ENCODE results near the gene SLC2A5.
"Not testable (repeated sequence)": the region's sequence is repeated elsewhere in the genome, so short reads cannot be mapped to it uniquely, and the experiment has no call there.

SLC2A5 gene

DNA sequence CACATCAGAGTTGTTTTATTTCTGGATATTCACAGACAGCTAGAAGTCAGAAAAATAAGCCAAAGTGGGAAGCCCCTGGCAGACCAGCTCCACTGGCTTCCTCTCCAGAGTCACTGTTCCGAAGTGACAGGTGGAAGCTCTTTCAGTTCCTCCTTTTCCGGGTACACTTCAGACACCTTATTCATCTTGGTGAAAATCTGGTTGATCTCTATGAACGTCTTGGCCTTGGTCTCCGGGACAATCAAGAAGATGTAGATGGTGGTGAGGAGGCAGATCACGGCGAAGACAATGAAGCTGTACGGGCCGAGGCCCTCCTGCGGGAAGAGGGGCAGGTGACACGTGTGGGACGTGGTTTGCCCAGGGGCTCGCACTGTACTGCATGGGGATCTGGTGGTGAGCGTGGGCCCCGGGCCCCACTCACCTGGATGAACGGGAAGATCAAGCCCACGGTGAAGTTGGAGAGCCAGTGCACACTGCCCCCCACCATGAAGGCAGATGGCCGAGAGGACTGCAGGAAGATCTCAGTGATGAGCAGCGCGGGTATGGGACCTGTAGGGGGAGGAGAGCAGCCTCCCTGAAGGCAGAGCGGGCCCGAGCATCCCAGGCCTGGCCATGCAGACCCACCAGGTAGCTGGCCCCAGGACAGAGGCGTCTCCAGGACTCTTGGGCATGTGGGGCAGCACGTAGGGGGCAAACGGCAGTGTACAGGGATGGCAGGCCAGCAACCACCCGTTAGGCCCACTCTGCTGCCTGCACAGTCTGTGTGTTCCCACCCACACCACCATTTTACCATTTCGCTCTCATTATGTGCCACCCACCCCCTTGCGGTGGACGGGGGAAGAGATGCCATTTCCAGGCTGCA lies 31.7 kb downstream of the SLC2A5 start:
- no peak for DNase-seq (ENCODE audit: low read depth in 2 of 2)

DNA sequence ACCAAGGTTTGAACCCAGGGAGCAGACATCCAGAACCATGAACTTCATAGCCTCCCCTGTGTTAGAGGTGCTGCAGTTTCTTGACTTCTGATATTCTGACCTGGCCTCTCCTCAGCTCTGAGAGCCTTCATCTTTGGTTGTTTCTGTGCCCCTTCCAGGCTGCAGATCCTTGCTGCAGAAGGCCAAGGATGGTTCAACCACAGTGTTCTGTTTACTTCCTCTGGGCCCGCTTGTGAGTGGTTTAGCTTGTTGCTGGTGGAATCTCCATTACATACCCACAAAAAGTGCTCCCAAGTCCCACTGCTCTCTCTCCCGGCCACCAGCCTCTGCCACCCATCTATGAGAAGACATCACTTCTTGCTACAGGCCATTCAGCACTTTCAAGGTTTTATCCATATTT lies 34.2 kb downstream of the SLC2A5 start:
- DNase-seq (ENCODE audit: low read depth in 2 of 2): no peak

DNA sequence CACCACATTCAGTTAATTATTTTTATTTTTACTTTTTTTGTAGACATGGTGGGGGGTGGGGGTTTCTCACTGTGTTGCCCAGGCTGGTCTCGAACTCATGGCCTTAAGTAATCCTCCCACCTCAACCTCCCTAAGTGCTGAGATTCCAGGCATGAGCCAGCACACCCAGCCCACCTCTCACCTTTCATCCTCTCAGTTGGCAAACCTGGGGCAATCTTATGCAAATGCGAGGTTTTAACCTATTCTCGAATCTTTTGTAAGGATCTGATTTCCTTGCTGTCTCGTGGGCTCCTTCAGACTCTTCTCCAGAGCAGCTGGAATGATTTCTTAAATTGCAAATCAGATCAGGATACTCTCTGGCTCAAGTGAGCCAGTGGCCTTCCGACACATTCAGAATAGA lies 36.1 kb downstream of the SLC2A5 start:
- no peak for DNase-seq (ENCODE audit: low read depth in 2 of 2)

GRCh38 chr1:9031484-9032259 lies 37.8 kb downstream of the SLC2A5 start:
- no peak for DNase-seq (ENCODE audit: low read depth in 2 of 2)

GRCh38 chr1:9031077-9031476 lies 38.4 kb downstream of the SLC2A5 start:
- not testable (repeated sequence) for DNase-seq (ENCODE audit: low read depth in 2 of 2)

DNA sequence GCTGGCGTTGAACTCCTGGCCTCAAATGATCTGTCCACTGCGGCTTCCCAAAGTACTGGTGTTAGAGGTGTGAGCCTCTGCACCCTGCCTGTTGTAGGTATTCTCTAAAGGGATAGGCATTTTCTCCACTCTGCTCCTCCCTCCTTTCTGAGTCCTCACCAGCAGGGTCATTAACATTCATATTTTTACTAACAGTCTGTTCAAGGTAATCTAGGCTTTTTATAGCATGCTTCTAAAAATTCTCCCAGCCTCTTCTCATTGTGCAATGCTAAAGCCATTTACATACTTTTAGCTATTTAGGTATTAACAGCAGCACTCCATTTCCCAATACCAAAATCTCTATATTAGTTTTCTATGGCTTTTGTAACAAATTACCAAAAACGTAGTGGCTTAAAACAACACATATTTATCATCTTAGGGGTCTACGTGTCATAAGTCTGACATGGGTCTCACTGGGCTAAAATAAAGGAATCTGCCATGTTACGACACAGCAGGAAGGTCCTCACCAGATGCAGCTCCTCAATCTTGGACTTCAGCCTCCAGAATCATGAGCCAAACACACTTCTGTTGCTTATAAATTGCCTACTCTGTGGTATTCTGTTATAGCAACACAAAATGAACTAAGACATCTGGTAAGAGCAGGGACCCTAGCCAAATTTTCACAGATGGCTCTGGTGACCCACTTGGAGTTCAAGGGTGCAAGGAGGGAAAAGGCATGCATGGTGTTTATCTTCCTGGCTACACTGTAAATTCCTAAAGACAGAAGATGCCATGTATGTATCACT lies 40.3 kb downstream of the SLC2A5 start:
- DNase-seq (ENCODE audit: low read depth in 2 of 2): no peak

GRCh38 chr1:9027307-9027706 lies 42.1 kb downstream of the SLC2A5 start:
- DNase-seq (ENCODE audit: low read depth in 2 of 2): no peak

DNA sequence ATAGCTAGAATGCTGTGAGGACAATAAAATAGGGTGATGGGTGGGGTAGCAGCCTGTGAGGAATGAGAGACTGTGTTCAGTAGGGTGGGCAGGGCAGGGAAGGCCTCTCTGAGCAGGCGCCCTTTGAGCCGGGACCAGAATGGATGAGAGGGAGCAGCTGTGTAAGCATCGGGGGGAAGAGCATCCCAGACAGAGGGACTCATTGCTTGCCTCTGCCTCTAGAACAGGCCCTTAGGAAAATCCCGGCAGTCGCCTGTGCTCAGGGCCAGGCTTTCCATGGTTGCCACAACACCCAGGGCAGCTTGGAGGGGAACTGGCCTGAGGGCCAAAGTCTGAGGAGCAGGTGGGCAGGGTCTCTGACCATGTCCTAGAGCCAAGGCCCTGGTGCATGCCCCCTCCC lies 44.0 kb downstream of the SLC2A5 start:
- DNase-seq (ENCODE audit: low read depth in 2 of 2): no peak

GRCh38 chr1:9024837-9025236 lies 44.6 kb downstream of the SLC2A5 start:
- DNase-seq (ENCODE audit: low read depth in 2 of 2): no peak

GRCh38 chr1:9022773-9023172 lies 46.7 kb downstream of the SLC2A5 start:
- DNase-seq (ENCODE audit: low read depth in 2 of 2): no peak

DNA sequence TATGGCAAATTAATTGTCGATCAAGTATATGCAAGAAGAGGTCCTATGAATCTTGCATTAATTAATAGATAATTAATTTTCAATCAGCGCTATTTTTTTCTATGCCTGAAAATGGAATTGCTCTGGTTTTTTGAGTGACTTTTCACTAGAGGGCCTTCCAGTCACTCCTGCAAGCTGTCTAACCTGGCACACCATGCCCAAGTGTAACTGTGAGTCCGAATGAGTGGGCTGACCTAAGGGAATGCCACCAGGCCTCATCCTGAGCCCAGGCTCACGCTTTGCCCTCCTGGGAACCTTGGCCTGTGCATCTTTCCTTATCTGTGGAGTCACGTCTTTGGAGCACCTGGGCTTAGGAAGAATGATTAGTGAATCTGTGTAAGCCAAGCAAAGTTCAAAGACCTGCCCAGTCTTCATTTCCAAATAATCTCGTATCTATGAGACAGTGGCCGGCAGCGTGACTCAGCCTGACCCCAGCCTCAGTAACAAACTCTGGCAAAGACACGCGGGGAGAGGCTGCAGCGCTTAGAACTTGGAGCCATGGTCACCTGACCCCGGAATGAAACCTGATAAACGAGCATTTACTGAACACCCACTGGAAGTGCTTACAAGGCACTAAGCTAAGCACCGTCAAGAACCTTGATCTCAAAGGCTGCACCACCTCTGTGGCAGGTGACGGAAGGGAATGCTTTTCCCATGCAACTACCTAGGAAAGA lies 47.3 kb downstream of the SLC2A5 start:
- not testable (repeated sequence) for DNase-seq (ENCODE audit: low read depth in 2 of 2)

DNA sequence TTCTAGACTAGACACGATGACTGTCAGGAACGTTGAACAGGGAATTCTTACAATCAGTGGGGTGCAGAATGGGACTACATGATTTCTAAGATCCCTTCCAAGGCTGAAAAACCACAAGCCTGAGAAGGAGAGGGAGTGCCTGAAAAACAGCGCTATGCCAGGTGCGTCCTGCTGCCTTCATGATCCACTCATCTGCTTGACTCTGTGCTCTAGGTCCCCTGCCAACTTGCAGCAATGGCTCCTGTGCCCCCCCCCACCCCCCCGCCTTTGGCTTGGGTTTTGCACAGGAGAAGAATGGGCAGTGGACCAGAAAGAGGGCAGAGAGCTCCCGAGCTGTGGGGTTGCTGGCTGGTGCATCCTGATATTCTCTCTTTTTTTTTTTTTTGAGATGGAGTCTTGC lies 49.1 kb downstream of the SLC2A5 start:
- DNase-seq (ENCODE audit: low read depth in 2 of 2): no peak

- DNase-seq (ENCODE audit: low read depth in 2 of 2): no peak
Measured at GRCh38 chr1:9019896-9020295, 49.5 kb downstream of the SLC2A5 start.

DNA sequence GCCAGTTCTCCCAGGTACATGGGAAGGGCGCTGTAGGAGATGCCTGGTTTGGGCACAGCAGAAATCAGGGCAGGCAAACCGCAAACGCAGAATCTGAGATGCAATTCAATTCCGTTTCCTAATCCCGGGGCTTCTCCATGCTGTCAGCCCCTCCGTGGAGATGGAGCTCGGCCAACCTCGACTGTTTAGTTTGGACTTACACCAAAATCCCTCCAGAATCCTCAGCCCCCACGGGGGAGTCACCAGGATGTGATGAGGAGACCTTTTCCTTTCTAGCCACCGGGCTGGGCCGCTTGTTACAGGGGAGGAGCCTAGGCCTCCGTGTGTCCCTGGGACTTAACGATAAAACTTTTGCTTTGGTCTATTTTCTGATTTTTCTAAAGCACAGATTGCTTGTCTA lies 51.1 kb downstream of the SLC2A5 start:
- no peak for DNase-seq (ENCODE audit: low read depth in 2 of 2)

DNA sequence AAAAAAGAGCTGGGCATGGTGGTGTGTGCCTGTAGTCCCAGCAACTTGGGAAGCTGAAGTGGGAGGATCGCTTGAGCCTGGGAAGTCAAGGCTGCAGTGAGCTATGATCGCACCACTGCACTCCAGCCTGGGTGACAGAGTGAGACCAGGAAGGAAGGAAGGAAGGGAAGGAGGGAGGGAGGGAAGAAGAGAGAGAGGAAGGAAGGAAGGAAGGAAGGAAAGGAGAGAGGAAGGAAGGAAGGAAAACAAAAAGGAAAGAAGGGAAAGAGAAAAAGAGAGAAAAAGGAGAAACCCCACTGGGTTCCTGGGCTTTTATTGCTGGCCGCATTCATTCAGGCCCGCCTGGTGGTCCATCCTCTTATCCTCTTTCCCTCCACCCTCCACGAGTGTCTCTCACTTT lies 53.0 kb downstream of the SLC2A5 start:
- DNase-seq (ENCODE audit: low read depth in 2 of 2): no peak

DNA sequence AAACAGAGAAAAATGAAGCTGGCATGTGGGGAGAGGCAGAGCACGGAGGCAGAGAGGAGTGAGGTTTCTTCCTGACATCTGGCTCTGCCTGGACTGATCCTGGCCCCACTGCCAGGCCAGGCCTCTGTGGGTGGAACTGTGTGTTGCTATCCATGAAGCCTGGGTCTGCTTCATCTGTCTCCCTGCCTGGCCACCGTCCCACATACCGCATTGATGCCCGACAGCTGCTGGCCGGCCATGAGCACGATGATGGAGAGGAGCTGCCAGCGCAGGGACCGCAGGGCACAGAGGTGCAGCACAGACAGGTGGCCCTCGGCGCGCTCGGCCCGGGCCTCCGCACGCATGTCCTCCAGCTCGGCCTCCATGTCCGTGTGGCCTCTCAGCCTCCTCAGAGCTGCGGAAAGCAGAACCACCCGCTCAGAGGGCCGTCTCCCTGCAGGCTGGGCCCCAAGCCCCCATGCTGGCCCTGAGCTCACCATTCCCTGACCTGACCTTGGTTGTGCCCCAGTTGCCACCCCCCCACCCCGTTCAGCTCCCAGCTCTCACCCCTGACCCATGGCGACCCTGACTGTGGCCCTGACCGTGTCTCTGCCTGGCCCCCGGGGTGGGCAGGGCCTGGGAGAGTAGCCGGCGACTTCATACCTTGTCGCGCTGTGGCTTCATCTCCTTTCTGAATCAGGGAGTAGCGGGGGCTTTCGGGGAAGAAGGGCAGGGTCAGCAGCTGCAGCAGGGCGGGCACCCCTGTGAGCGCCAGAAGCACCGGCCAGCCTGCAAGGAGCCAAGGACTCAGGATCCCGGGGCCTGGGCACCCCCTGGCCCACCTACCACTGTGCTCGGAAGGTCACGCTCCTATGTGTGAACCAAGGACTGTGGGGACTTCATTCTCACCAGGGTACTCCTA lies 54.7 kb downstream of the SLC2A5 start:
- DNase-seq (ENCODE audit: low read depth in 2 of 2): no peak

GRCh38 chr1:9013819-9014218 lies 55.6 kb downstream of the SLC2A5 start:
- DNase-seq (ENCODE audit: low read depth in 2 of 2): no peak

- DNase-seq (ENCODE audit: low read depth in 2 of 2): no peak
Measured at GRCh38 chr1:9010781-9011323, 58.6 kb downstream of the SLC2A5 start.

GRCh38 chr1:9009438-9010370 lies 59.7 kb downstream of the SLC2A5 start:
- peak; percentile 17 to 23 for DNase-seq (ENCODE audit: low read depth in 2 of 2)
